H9 (cell line): ENCODE results near the gene DCC. TPM values are rescaled to one million over a fixed set of nuclear protein-coding genes. Genes with fewer than 3 reads are reported as not detected.

Experiments used
- DNase-seq: peaks from one replicate; pipeline ENCODE4 v3.0.0-alpha.2; 2017
- H2AFZ ChIP-seq: one replicate; pipeline ENCODE4 v1.6.1; 2013; ENCODE audit warnings: mild to moderate bottlenecking, low read length, control low read depth, moderate library complexity
- H2AK5ac ChIP-seq: 2 replicates; pipeline ENCODE4 v1.6.1; 2013; ENCODE audit warnings: low read length, control low read depth, mixed read lengths; ENCODE audit not compliant: insufficient read length
- H2BK120ac ChIP-seq: one replicate; pipeline ENCODE4 v1.6.1; 2013; ENCODE audit warnings: low read depth, mild to moderate bottlenecking, low read length, control low read depth, inconsistent platforms; ENCODE audit not compliant: poor library complexity, severe bottlenecking
- H2BK12ac ChIP-seq: 2 replicates; pipeline ENCODE4 v1.6.1; 2013; ENCODE audit warnings: low read length, control low read depth, mixed read lengths, low read depth; ENCODE audit not compliant: insufficient read length
- H2BK15ac ChIP-seq: 2 replicates; pipeline ENCODE4 v1.6.1; 2013; ENCODE audit warnings: low read depth, low read length, control low read depth
- H2BK20ac ChIP-seq: one replicate; pipeline ENCODE4 v1.6.1; 2013; ENCODE audit warnings: low read depth, mild to moderate bottlenecking, low read length, control low read depth, inconsistent platforms; ENCODE audit not compliant: poor library complexity, severe bottlenecking
- H2BK5ac ChIP-seq: 2 replicates; pipeline ENCODE4 v1.6.1; 2013; ENCODE audit warnings: low read length, control low read depth, mixed read lengths; ENCODE audit not compliant: insufficient read length
- H3K14ac ChIP-seq: 2 replicates; pipeline ENCODE4 v1.6.1; 2013; ENCODE audit warnings: low read length, control low read depth; ENCODE audit not compliant: insufficient read depth
- H3K18ac ChIP-seq: 2 replicates; pipeline ENCODE4 v1.6.1; 2013; ENCODE audit warnings: low read depth, mild to moderate bottlenecking, mixed read lengths, low read length, control low read depth; ENCODE audit not compliant: insufficient read length
- H3K23ac ChIP-seq: 2 replicates; pipeline ENCODE4 v1.6.1; 2013; ENCODE audit warnings: low read length, control low read depth, mixed read lengths, low read depth; ENCODE audit not compliant: insufficient read length
- H3K23me2 ChIP-seq: 2 replicates; pipeline ENCODE4 v1.6.1; 2013; ENCODE audit warnings: low read depth, mild to moderate bottlenecking, mixed read lengths, low read length, control low read depth; ENCODE audit not compliant: insufficient read length, poor library complexity, severe bottlenecking
- H3K27ac ChIP-seq: 2 replicates; pipeline ENCODE4 v1.5.1; 2013; ENCODE audit warnings: low read length, control low read depth, mixed read lengths, low read depth; ENCODE audit not compliant: insufficient read length
- H3K27me3 ChIP-seq: 2 replicates; pipeline ENCODE4 v1.6.1; 2013; ENCODE audit warnings: low read length, control low read depth, inconsistent platforms; ENCODE audit not compliant: insufficient read depth
- H3K4ac ChIP-seq: 2 replicates; pipeline ENCODE4 v1.6.1; 2013; ENCODE audit warnings: low read depth, mild to moderate bottlenecking, control low read depth, inconsistent platforms, low read length, moderate library complexity
- H3K4me1 ChIP-seq: 2 replicates; pipeline ENCODE4 v1.6.1; 2013; ENCODE audit warnings: low read length, control low read depth, inconsistent platforms; ENCODE audit not compliant: insufficient read depth
- H3K4me2 ChIP-seq: 2 replicates; pipeline ENCODE4 v1.6.1; 2013; ENCODE audit warnings: low read length, control low read depth, mixed read lengths; ENCODE audit not compliant: insufficient read length, insufficient read depth
- H3K56ac ChIP-seq: 2 replicates; pipeline ENCODE4 v1.6.1; 2013; ENCODE audit warnings: low read depth, mild to moderate bottlenecking, mixed read lengths, low read length, control low read depth; ENCODE audit not compliant: insufficient read length
- H3K79me1 ChIP-seq: 2 replicates; pipeline ENCODE4 v1.6.1; 2013; ENCODE audit warnings: low read depth, mild to moderate bottlenecking, moderate library complexity, low read length, control low read depth, inconsistent platforms; ENCODE audit not compliant: insufficient read depth, poor library complexity, severe bottlenecking
- H3K79me2 ChIP-seq: 2 replicates; pipeline ENCODE4 v1.6.1; 2013; ENCODE audit warnings: low read length, control low read depth, inconsistent platforms; ENCODE audit not compliant: insufficient read depth
- H3K9ac ChIP-seq: 2 replicates; pipeline ENCODE4 v1.6.1; 2013; ENCODE audit warnings: low read length, control low read depth, mixed read lengths; ENCODE audit not compliant: insufficient read length; ENCODE audit errors: extremely low read depth
- H3K9me3 ChIP-seq: one replicate; pipeline ENCODE4 v1.6.1; 2013; ENCODE audit warnings: low read depth, low read length, inconsistent platforms; ENCODE audit not compliant: control insufficient read depth
- H3T11ph ChIP-seq: one replicate; pipeline ENCODE4 v1.6.1; 2013; ENCODE audit warnings: mild to moderate bottlenecking, low read length, control low read depth, inconsistent platforms
- H4K20me1 ChIP-seq: one replicate; pipeline ENCODE4 v1.6.1; 2013; ENCODE audit not compliant: control insufficient read depth, insufficient read length, insufficient read depth
- H4K5ac ChIP-seq: 2 replicates; pipeline ENCODE4 v1.6.1; 2013; ENCODE audit warnings: low read depth, mild to moderate bottlenecking, mixed read lengths, low read length, control low read depth; ENCODE audit not compliant: insufficient read length
- H4K8ac ChIP-seq: replicated peaks from 2 replicates; pipeline ENCODE4 v1.6.1; 2013; ENCODE audit warnings: low read length, control low read depth, mixed read lengths, low read depth; ENCODE audit not compliant: insufficient read length
- H4K91ac ChIP-seq: 2 replicates; pipeline ENCODE4 v1.6.1; 2013; ENCODE audit warnings: low read depth, mild to moderate bottlenecking, moderate library complexity, mixed read lengths, low read length, control low read depth; ENCODE audit not compliant: insufficient read length
- H3K27ac Mint-ChIP-seq, 3 experiments: 2 replicates in 2 of 3; 3 replicates in 1 of 3; pipeline ENCODE4 v1.8.0; 2020 to 2021; ENCODE audit warnings: mixed read lengths in 3 of 3, mild to moderate bottlenecking in 1 of 3, moderate library complexity in 1 of 3
- H3K27me3 Mint-ChIP-seq: 2 replicates; pipeline ENCODE4 v1.8.0; 2021; ENCODE audit warnings: low read depth, mild to moderate bottlenecking, moderate library complexity, mixed read lengths
- H3K36me3 Mint-ChIP-seq, 3 experiments: 2 replicates in 2 of 3; 3 replicates in 1 of 3; pipeline ENCODE4 v1.8.0; 2020 to 2021; ENCODE audit warnings: low read depth in 3 of 3, mixed read lengths in 3 of 3; ENCODE audit not compliant: insufficient read depth in 1 of 3
- H3K4me1 Mint-ChIP-seq, 2 experiments: 2 replicates each; pipeline ENCODE4 v1.8.0; 2020; ENCODE audit warnings: mixed read lengths in 2 of 2
- H3K4me3 Mint-ChIP-seq, 2 experiments: 2 replicates in 1 of 2; 3 replicates in 1 of 2; pipeline ENCODE4 v1.8.0; 2020 to 2021; ENCODE audit warnings: mild to moderate bottlenecking in 2 of 2, mixed read lengths in 2 of 2, moderate library complexity in 1 of 2
- H3K9me3 Mint-ChIP-seq, 2 experiments: 2 replicates in 1 of 2; 3 replicates in 1 of 2; pipeline ENCODE4 v1.8.0; 2020; ENCODE audit warnings: mild to moderate bottlenecking in 2 of 2, mixed read lengths in 2 of 2, moderate library complexity in 1 of 2
- CTCF ChIP-seq: fragments of 200-600 bp; sonication (generic); conservative IDR thresholded peaks from 3 replicates; pipeline ENCODE4 v1.8.0; 2021; ENCODE audit warnings: antibody characterized with exemption, mild to moderate bottlenecking
- WGBS: extraction: QIAGEN DNeasy Blood & Tissue Kit; methylation state at CpG from one replicate; pipeline ENCODE4 v1.1.7; 2013; ENCODE audit warnings: missing lambda C conversion rate, low lambda C conversion rate, mixed read lengths; ENCODE audit not compliant: insufficient read length; ENCODE audit errors: extremely low coverage; 5-methylcytosine and 5-hydroxymethylcytosine counted together
- total RNA-seq: library from RNA; stranded (reverse); gene quantifications from 2 replicates; pipeline ENCODE4 v1.2.1, GENCODE V29; 2021

DCC gene
- total RNA-seq, 1 experiment from 2014 or later, result 0.35 TPM

DNA sequence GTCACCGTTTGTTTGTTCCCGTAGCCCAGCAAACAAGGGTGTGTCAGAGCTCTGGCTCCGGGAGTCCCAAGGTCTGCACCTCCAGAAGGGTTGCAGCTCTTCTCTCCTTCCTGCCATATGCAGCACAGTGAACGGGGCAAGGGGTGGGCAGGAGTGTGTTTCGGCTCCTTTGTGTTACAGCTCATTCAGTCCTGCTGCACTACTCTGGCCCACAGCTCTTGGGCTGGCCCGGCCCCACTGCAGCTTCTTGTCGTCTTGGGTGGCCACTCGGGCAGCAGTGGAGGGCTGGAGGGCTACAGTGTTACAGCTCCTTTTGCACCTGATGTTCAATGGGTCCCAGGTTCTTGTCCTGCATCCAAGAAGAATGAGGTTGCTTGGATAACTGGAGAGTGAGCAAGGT is 408.3 kb downstream of the DCC start:
- Histone ChIP-seq H2BK20ac (no peak overlapping the region), H4K91ac (no peak overlapping the region), H3K18ac (no peak overlapping the region), H3K4ac (no peak overlapping the region), H3K9ac (no peak overlapping the region), H2BK15ac (no peak overlapping the region), H3K27me3 (no peaks in the 10 kb centered on the region), H3K14ac (no peak overlapping the region), H2AFZ (no peak overlapping the region), H3K9me3 (no peaks in the 10 kb centered on the region), H3K4me1 (no peaks in the 10 kb centered on the region), H4K8ac (no peak overlapping the region), H2BK120ac (no peak overlapping the region), H2BK5ac (no peak overlapping the region), H2BK12ac (no peak overlapping the region), H3K56ac (no peak overlapping the region), H3K79me2 (no peaks in the 10 kb centered on the region), H4K5ac (no peak overlapping the region), H3K27ac (no peak overlapping the region), H3T11ph (no peak overlapping the region), H4K20me1 (no peaks in the 10 kb centered on the region), H3K23ac (no peak overlapping the region), H3K4me2 (no peak overlapping the region), H2AK5ac (no peak overlapping the region), H3K79me1 (no peaks in the 10 kb centered on the region), H3K23me2 (no peaks in the 10 kb centered on the region)
- no peaks in the 10 kb centered on the region for H3K36me3 Mint-ChIP-seq
- H3K9me3 Mint-ChIP-seq, result no peaks in the 10 kb centered on the region
- no peak for TF ChIP-seq CTCF
- WGBS, result no CpG with 5 or more reads among the region's 8 CpGs
- no peak overlapping the region for H3K4me3 Mint-ChIP-seq
- DNase-seq, result no peak
- no peak overlapping the region for H3K27ac Mint-ChIP-seq
- H3K27me3 Mint-ChIP-seq, result no peaks in the 10 kb centered on the region
- no peaks in the 10 kb centered on the region; a peak in 1 of 4 replicates for H3K4me1 Mint-ChIP-seq
